LNCAP (cell line): ENCODE measurements around the gene ABCB9.

Experiments
- CTCF ChIP-seq: fragments of 450-650 bp; IDR thresholded peaks from 2 replicates; pipeline ENCODE4 v1.5.1; 2017; ENCODE audit warnings: mild to moderate bottlenecking

The ABCB9 gene

GRCh38 chr12:122987086-122987951, 21.1 kb upstream of the ABCB9 start:
- no peak for TF ChIP-seq CTCF

GRCh38 chr12:122986258-122986871, 20.1 kb upstream of the ABCB9 start:
- TF ChIP-seq CTCF: no peak

- TF ChIP-seq CTCF: no peak
These were observed 19.3 kb upstream of the ABCB9 start for GRCh38 chr12:122985338-122986257.

GRCh38 chr12:122984612-122985337, 18.5 kb upstream of the ABCB9 start:
- no peak for TF ChIP-seq CTCF

GRCh38 chr12:122983789-122984515, 17.7 kb upstream of the ABCB9 start:
- TF ChIP-seq CTCF: no peak

- no peak for TF ChIP-seq CTCF
These were observed 16.9 kb upstream of the ABCB9 start for GRCh38 chr12:122982963-122983788.
